Measurements from ENCODE around the gene FLNB. TPM values are rescaled to one million over a fixed set of nuclear protein-coding genes. Genes with fewer than 3 reads are reported as not detected.

The FLNB gene
- total RNA-seq, 1 experiment from 2014 or later: 315 TPM

GRCh38 chr3:58154626-58155449, 146.6 kb downstream of the FLNB start:
- BruUV-seq (replicated peaks): no TSS peak
- TF ChIP-seq CTCF (IDR thresholded peaks at IDR 0.05; ENCODE audit: insufficient read depth in 1 of 2, low read depth in 1 of 2, low read length in 1 of 2, severe bottlenecking in 1 of 2, unreplicated experiment in 1 of 2): no peak
- H3K4me3 ChIP-seq (ENCODE audit: low read depth, low read length): no peak overlapping the region
- peaks cover 7% of the 10 kb centered on the region; the same call in 1 of the 2 replicates for H3K36me3 ChIP-seq (ENCODE audit: control insufficient read depth, insufficient read depth, low read length)
- Mint-ChIP-seq H3K4me3 (ENCODE audit: unreplicated experiment) (no peak overlapping the region), H3K4me1 (ENCODE audit: low read depth, unreplicated experiment) (peaks cover 7% of the 10 kb centered on the region), H3K27ac (ENCODE audit: unreplicated experiment) (peak overlapping the region; percentile 55), H3K9me3 (ENCODE audit: unreplicated experiment) (no peaks in the 10 kb centered on the region), H3K27me3 (ENCODE audit: insufficient read depth, unreplicated experiment) (no peaks in the 10 kb centered on the region), H3K36me3 (ENCODE audit: insufficient read depth, unreplicated experiment) (peaks cover 99% of the 10 kb centered on the region)
- no peak for DNase-seq
- CTCF ChIA-PET: interaction anchor here (1.4 kb wide), 1 partner anchor 10 kb away, joined by 3 read pairs; no protein-coding TSS in a partner anchor
- intact Hi-C loops (cut with micrococcal nuclease; ENCODE audit: unreplicated experiment): no loop called here
- POLR2A ChIA-PET: no interaction called here
- no peaks in the 10 kb centered on the region for H3K9me3 ChIP-seq
- H3K27me3 ChIP-seq (replicated peaks; ENCODE audit: control insufficient read depth, insufficient read depth, low read length): no peaks in the 10 kb centered on the region
- no peaks in the 10 kb centered on the region for H3K4me1 ChIP-seq

DNA sequence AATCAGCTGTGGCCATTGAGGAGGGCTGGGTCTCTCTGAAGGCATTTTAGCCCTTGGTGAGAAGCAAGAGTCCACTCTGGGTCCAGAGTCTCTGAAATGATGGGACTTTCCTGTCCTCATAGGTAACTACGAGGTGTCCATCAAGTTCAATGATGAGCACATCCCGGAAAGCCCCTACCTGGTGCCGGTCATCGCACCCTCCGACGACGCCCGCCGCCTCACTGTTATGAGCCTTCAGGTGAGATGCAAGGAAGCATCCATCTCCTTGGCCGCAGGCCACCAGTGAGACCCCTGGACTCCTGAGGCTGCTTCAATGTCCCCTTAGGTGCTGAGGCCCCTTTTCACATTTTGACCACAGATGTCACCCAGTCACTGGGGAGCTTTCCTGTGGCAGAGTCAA, 147.6 kb downstream of the FLNB start:
- TF ChIP-seq CTCF (IDR thresholded peaks at IDR 0.05; ENCODE audit: insufficient read depth in 1 of 2, low read depth in 1 of 2, low read length in 1 of 2, severe bottlenecking in 1 of 2, unreplicated experiment in 1 of 2): no peak
- Histone ChIP-seq H3K36me3 (ENCODE audit: control insufficient read depth, insufficient read depth, low read length) (peaks cover 5% of the 10 kb centered on the region; the same call in 1 of the 2 replicates), H3K4me1 (no peaks in the 10 kb centered on the region), H3K4me3 (ENCODE audit: low read depth, low read length) (no peak overlapping the region), H3K9me3 (no peaks in the 10 kb centered on the region), H3K27me3 (replicated peaks; ENCODE audit: control insufficient read depth, insufficient read depth, low read length) (no peaks in the 10 kb centered on the region)
- no peak for DNase-seq
- intact Hi-C loops (cut with micrococcal nuclease; ENCODE audit: unreplicated experiment): no loop called here
- POLR2A ChIA-PET: no interaction called here
- Mint-ChIP-seq H3K27me3 (ENCODE audit: insufficient read depth, unreplicated experiment) (no peaks in the 10 kb centered on the region), H3K4me1 (ENCODE audit: low read depth, unreplicated experiment) (peaks cover 13% of the 10 kb centered on the region), H3K4me3 (ENCODE audit: unreplicated experiment) (no peak overlapping the region), H3K36me3 (ENCODE audit: insufficient read depth, unreplicated experiment) (peaks cover 99% of the 10 kb centered on the region), H3K27ac (ENCODE audit: unreplicated experiment) (no peak overlapping the region), H3K9me3 (ENCODE audit: unreplicated experiment) (no peaks in the 10 kb centered on the region)
- BruUV-seq (replicated peaks): no TSS peak
- CTCF ChIA-PET: no interaction called here

DNA sequence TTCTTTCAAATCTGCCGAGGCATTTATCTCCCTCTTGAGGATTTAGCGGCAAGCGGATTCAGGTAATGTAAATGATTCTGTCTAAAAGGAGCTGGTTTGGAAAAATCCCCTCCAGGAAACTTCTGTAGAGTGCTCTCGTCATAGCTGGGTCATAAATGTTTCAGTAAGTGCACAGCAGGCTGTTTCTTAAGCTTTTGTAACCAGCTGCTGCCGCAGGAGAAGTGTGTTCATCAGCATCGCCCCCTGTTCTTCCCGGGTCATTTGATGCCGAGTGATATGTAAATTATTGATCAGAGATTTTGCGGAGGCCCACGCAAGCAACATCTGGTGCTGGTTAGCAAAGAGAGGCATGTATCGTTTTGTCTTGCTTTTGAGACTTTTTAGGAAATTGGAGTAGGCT, 149.5 kb downstream of the FLNB start:
- ChIA-PET CTCF (no interaction called here), POLR2A (no interaction called here)
- H3K27ac Mint-ChIP-seq (ENCODE audit: unreplicated experiment): no peak overlapping the region
- peaks cover 9% of the 10 kb centered on the region for H3K4me1 ChIP-seq
- H3K4me1 Mint-ChIP-seq (ENCODE audit: low read depth, unreplicated experiment): peaks cover 15% of the 10 kb centered on the region
- DNase-seq: no peak
- H3K36me3 Mint-ChIP-seq (ENCODE audit: insufficient read depth, unreplicated experiment): peaks cover 99% of the 10 kb centered on the region
- no peak for TF ChIP-seq CTCF (IDR thresholded peaks at IDR 0.05; ENCODE audit: insufficient read depth in 1 of 2, low read depth in 1 of 2, low read length in 1 of 2, severe bottlenecking in 1 of 2, unreplicated experiment in 1 of 2)
- H3K36me3 ChIP-seq (ENCODE audit: control insufficient read depth, insufficient read depth, low read length): peaks cover 6% of the 10 kb centered on the region
- BruUV-seq (replicated peaks): no TSS peak
- H3K4me3 ChIP-seq (ENCODE audit: low read depth, low read length): no peak overlapping the region
- no peak overlapping the region for H3K4me3 Mint-ChIP-seq (ENCODE audit: unreplicated experiment)
- intact Hi-C loops (cut with micrococcal nuclease; ENCODE audit: unreplicated experiment): no loop called here
- H3K27me3 Mint-ChIP-seq (ENCODE audit: insufficient read depth, unreplicated experiment): no peaks in the 10 kb centered on the region
- no peaks in the 10 kb centered on the region for H3K27me3 ChIP-seq (replicated peaks; ENCODE audit: control insufficient read depth, insufficient read depth, low read length)
- no peaks in the 10 kb centered on the region for H3K9me3 ChIP-seq
- no peaks in the 10 kb centered on the region for H3K9me3 Mint-ChIP-seq (ENCODE audit: unreplicated experiment)

All from Caco-2 (cell line).